ENCODE results near the gene GSTM1.

The GSTM1 gene

GRCh38 chr1:109726728-109727373 is 39.2 kb downstream of the GSTM1 start:
- Histone ChIP-seq H3K4me3 (ENCODE audit: low read depth in 1 of 2, low read length in 1 of 2) (no peak overlapping the region), H3K4me1 (ENCODE audit: control insufficient read depth in 1 of 2, insufficient read depth in 1 of 2, low read depth in 1 of 2, low read length in 1 of 2) (no peaks in the 10 kb centered on the region), H3K27me3 (no peaks in the 10 kb centered on the region), H3K9me3 (no peaks in the 10 kb centered on the region), H3K36me3 (no peaks in the 10 kb centered on the region), H3K27ac (no peak overlapping the region)
- no peak for TF ChIP-seq CTCF (IDR thresholded peaks at IDR 0.05)

- H3K4me1 ChIP-seq (ENCODE audit: control insufficient read depth in 1 of 2, insufficient read depth in 1 of 2, low read depth in 1 of 2, low read length in 1 of 2): no peaks in the 10 kb centered on the region
- H3K27me3 ChIP-seq: no peaks in the 10 kb centered on the region
- no peaks in the 10 kb centered on the region for H3K36me3 ChIP-seq
- H3K9me3 ChIP-seq: no peaks in the 10 kb centered on the region
- H3K4me3 ChIP-seq (ENCODE audit: low read depth in 1 of 2, low read length in 1 of 2): no peak overlapping the region
- no peak overlapping the region for H3K27ac ChIP-seq
- no peak for TF ChIP-seq CTCF (IDR thresholded peaks at IDR 0.05)
These were observed 41.3 kb downstream of the GSTM1 start for GRCh38 chr1:109728870-109729269.

- H3K27ac ChIP-seq: no peak overlapping the region
- no peaks in the 10 kb centered on the region for H3K4me1 ChIP-seq (ENCODE audit: control insufficient read depth in 1 of 2, insufficient read depth in 1 of 2, low read depth in 1 of 2, low read length in 1 of 2)
- H3K4me3 ChIP-seq (ENCODE audit: low read depth in 1 of 2, low read length in 1 of 2): no peak overlapping the region
- no peaks in the 10 kb centered on the region for H3K27me3 ChIP-seq
- TF ChIP-seq CTCF (IDR thresholded peaks at IDR 0.05): no peak
- H3K36me3 ChIP-seq: no peaks in the 10 kb centered on the region
- H3K9me3 ChIP-seq: no peaks in the 10 kb centered on the region
These were observed 43.0 kb downstream of the GSTM1 start for GRCh38 chr1:109730666-109731065.

- TF ChIP-seq CTCF (IDR thresholded peaks at IDR 0.05): no peak
- Histone ChIP-seq H3K36me3 (no peaks in the 10 kb centered on the region), H3K4me1 (ENCODE audit: control insufficient read depth in 1 of 2, insufficient read depth in 1 of 2, low read depth in 1 of 2, low read length in 1 of 2) (no peaks in the 10 kb centered on the region), H3K27me3 (peaks cover 7% of the 10 kb centered on the region), H3K9me3 (no peaks in the 10 kb centered on the region), H3K27ac (no peak overlapping the region), H3K4me3 (ENCODE audit: low read depth in 1 of 2, low read length in 1 of 2) (no peak overlapping the region)
These were observed 44.8 kb downstream of the GSTM1 start for GRCh38 chr1:109732390-109732881.

DNA sequence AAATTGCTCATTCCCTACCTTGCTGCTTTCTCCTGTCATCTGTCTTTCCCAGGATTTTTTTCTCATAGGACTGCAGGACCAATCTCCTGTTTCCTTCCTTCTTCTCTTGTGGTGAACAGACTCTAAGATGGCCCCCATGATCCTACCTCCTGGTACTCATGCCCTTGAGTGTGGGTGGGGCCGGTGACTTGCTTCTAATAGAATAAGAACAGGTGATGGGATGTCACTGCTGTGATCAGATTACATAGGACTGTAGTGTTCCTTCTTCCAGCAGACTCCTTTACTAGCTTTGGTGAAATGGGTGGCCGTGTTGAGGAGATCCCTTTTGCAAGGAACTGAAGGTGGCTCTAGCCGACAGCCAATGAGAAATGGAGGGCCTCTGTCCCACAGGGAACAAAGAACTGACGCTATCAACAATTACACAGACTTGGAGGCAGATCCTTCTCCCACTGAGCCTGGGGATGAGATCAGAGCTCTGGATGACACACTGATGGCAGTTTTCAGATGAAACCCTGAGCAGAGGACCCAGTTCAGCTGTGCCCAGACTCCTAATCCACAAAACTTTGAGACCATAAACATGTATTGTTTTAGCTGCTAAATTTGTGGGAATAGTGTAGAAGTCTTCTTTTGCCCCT is 45.7 kb downstream of the GSTM1 start:
- H3K4me1 ChIP-seq (ENCODE audit: control insufficient read depth in 1 of 2, insufficient read depth in 1 of 2, low read depth in 1 of 2, low read length in 1 of 2): no peaks in the 10 kb centered on the region

More for the DNA sequence above, 45.7 kb downstream of the GSTM1 start:
- TF ChIP-seq CTCF (IDR thresholded peaks at IDR 0.05): no peak
- Histone ChIP-seq H3K9me3 (no peaks in the 10 kb centered on the region), H3K4me3 (ENCODE audit: low read depth in 1 of 2, low read length in 1 of 2) (no peak overlapping the region), H3K27me3 (peaks cover 16% of the 10 kb centered on the region), H3K36me3 (no peaks in the 10 kb centered on the region), H3K27ac (no peak overlapping the region)

All from neutrophil (primary cell).